ACHN (cell line): Measurements from ENCODE around the gene PTPRD.

Experiments
- DNase-seq: peaks from one replicate; pipeline ENCODE4 v3.0.0-alpha.2; 2015
- in situ Hi-C: cut with HindIII; loops from 2 replicates; pipeline ENCODE4 v1.10.0; 2017; ENCODE audit warnings: low sequenced_read_pairs, low pct_ligation_motif_present, low pct_unique_long_range_greater_than_20kb

The PTPRD gene

GRCh38 chr9:8754751-8755150 is 1858.1 kb downstream of the PTPRD start:
- no peak for DNase-seq
- in situ Hi-C loops: no loop called here

DNA sequence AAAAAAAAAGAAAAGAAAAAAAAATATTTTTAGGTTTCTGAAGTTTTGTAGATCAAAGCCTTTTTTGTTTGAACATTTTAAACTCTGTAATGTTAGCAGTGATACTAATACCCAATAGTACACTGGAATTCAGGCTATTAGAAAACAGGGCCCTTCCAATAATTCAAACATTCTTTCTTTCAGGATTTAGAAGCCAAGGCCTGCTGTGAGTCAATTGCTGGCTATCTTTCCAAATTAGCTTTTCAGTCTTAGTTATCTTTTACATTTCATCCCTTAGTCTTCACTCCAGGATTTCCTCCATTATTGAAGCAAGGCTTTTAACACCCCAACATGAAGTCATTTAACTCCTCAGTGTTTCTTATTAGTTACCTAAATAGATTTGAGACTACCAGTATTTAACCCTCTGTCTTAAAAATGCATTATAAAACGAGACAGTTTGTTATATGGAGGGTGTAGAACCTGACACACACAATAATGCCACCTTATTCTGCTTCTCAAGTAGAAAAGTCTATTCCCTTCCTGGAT is 1861.3 kb downstream of the PTPRD start:
- in situ Hi-C loops: no loop called here
- no peak for DNase-seq

DNA sequence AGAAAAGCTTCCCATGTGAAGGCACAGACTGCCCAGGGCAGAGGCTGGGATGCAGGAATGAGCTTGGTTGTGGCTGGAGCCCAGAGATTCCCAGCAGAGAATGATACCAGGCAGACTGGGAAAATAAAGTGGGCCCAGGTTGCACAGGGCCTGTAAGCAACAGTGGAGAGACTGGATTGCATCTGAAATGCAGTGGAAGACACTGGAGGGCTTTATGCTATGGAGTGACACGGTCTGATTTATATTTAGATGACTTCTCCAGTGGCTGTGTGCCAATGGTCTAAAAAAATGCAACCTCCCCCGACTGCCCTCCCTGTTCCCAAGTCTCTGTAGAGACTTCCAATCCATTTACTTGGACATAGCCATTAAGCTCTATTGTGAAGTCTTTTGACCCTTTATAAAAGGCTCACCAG is 1862.2 kb downstream of the PTPRD start:
- DNase-seq: no peak

DNA sequence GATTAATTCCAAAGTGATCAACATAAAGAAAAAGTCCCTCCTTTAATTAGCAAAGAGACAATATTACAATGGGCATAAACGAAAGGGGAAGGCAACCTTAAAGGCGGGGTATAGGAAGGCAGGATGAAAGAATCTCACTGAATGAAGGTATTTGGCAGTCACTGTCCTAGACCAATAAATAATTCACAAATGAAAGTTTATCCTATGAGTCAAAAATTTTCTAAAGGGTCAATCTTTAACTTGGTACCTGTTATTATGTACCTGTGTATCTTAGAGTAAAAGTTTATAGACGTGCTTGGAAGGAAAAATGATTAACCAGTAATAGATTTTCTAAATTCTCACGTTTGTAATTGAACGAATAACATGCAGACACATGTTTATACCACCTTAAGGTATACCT is 1867.5 kb downstream of the PTPRD start:
- peak; percentile 43 for DNase-seq
- in situ Hi-C loops: no loop called here

More for the DNA sequence above, 1862.2 kb downstream of the PTPRD start:
- in situ Hi-C loops: no loop called here

GRCh38 chr9:8738945-8739344 is 1873.9 kb downstream of the PTPRD start:
- in situ Hi-C loops: no loop called here
- DNase-seq: no peak

DNA sequence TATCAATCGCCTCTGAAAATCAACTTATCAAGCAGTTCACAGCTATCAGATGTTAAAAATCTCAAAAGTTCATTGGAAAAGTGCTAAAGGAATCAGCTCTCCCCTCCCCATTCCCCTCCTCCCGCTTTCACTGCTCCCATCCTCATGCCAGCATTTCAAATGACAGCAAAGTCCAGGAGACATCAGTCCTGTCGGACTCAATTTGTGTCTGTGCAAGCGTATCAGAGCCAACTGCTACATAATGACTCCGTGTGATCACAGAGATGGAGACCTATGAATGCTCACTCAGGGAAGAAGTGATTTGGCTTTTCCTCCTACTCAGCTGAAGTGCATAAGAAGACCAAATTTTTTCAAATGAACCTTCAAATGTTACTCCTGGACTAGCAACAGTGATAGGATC is 1876.0 kb downstream of the PTPRD start:
- in situ Hi-C loops: no loop called here

GRCh38 chr9:8734760-8735159 is 1878.0 kb downstream of the PTPRD start:
- DNase-seq: peak; percentile 92
- in situ Hi-C loops: no loop called here

More for the DNA sequence above, 1876.0 kb downstream of the PTPRD start:
- no peak for DNase-seq

- DNase-seq: peak; percentile 68
- in situ Hi-C loops: no loop called here
These were observed 1879.5 kb downstream of the PTPRD start for GRCh38 chr9:8733131-8733954.

- no peak for DNase-seq
- in situ Hi-C loops: no loop called here
These were observed 1880.3 kb downstream of the PTPRD start for GRCh38 chr9:8732367-8733075.

GRCh38 chr9:8730618-8731017 is 1882.2 kb downstream of the PTPRD start:
- in situ Hi-C loops: no loop called here
- peak; percentile 69 for DNase-seq

DNA sequence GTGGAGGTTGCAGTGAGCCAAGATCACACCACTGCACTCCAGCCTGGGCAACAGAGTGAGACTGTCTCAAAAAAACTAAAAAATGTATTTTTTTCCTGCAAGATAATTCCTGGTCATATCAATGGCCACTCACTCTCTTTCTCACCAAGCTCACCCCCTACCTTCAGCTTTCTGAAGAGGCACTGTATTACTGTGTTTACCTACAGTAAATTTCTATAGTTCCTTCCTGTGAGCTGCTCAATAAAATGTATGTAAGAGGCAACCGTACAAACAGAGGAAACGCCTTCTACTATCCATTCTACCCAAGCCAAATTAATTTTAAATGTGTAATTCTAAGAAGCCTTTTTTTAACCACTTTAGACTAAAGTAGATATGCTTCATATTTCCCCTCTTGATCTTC is 1883.9 kb downstream of the PTPRD start:
- in situ Hi-C loops: no loop called here
- DNase-seq: no peak

GRCh38 chr9:8727191-8727590 is 1885.6 kb downstream of the PTPRD start:
- no peak for DNase-seq
- in situ Hi-C loops: no loop called here

DNA sequence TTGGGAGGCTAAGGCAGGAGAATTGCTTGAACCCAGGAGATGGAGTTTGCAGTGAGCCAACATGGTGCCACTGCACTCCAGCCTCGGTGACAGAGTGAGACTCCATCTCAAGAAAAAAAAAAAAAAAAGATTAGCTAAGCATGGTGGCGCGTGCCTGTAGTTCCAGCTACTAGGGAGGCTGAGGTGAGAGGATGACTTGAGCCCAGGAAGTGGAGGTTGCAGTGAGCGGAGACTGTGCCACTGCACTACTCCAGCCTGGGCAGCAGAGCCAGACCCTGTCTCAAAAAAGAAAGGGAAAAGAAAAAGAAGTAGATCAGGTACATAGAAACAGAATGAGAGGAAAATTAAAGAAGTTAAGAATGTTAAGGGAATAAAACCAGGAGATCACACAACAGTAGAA is 1886.1 kb downstream of the PTPRD start:
- in situ Hi-C loops: no loop called here
- no peak for DNase-seq

DNA sequence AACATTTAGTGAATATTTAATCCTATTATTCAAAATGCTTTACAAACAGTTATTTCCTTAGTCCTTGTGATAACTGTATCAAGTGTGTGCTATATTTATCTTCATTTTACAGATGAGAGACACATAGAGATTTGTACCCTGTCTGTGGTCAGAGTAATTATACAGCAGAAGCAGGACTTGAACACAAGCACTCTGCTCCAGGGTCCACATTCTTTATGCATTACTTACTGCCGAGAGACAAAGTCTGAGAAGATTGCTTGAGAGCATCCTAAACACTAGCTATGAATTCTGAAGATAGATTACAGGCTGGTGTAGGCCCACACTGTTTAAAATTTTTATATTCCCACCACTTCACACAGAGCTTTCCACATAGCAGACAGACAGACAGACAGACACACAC is 1887.2 kb downstream of the PTPRD start:
- in situ Hi-C loops: no loop called here
- DNase-seq: no peak

GRCh38 chr9:8724284-8725018 is 1888.4 kb downstream of the PTPRD start:
- in situ Hi-C loops: no loop called here
- DNase-seq: no peak

GRCh38 chr9:8723195-8723594 is 1889.6 kb downstream of the PTPRD start:
- no peak for DNase-seq
- in situ Hi-C loops: no loop called here

DNA sequence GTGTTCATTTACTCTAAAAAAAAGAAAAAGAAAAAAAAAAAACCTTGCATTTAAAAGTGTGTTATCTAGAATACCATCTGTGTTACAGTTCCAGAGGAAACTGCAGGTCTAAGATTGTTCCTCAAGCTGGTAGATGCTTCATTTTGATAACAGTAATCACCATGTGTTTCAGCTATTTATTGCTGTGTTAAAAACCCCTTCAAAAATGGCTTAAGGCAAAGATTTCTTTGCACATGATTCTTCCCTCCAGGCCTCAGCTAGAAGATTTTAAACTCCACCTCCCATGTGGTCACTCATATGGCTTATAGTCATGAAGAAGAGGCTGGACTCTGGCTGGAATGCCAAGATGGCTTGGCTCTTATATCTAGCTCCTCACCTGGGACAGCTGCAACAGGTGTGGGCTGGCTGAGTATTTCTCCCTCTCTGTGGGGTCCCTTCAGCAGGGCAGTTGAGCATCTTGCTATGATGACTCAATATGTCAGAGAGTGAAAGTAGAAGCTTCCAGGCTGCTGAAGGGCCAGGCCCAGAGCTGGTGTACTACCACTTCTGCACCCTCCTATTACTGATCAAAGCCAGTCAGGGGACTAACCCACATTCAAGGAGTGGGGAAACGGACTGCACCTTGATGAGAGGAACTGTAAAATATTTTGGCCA is 1892.8 kb downstream of the PTPRD start:
- in situ Hi-C loops: no loop called here
- no peak for DNase-seq

- peak; percentile 67 for DNase-seq
- in situ Hi-C loops: no loop called here
These were observed 1894.6 kb downstream of the PTPRD start for GRCh38 chr9:8718121-8718725.
